Stimulated activated CD8-positive, alpha-beta memory T cell treated with anti-CD3 and anti-CD28 coated beads, Interleukin-15, amount 100 ng/mL, for 1 hour (primary cell): ENCODE measurements around the gene TWIST2.

Experiments used
- DNase-seq: peaks from one replicate; pipeline ENCODE4 v3.0.0-alpha.2; 2020; ENCODE audit warnings: low read depth

TWIST2 gene

GRCh38 chr2:238921259-238921658 is 73.4 kb downstream of the TWIST2 start:
- no peak for DNase-seq

- no peak for DNase-seq
Observed at GRCh38 chr2:238921681-238922319, 73.9 kb downstream of the TWIST2 start.

GRCh38 chr2:238922435-238922834 is 74.5 kb downstream of the TWIST2 start:
- DNase-seq: no peak

- DNase-seq: no peak
Observed at GRCh38 chr2:238924032-238924431, 76.1 kb downstream of the TWIST2 start.

- no peak for DNase-seq
Observed at GRCh38 chr2:238924796-238925195, 76.9 kb downstream of the TWIST2 start.

- no peak for DNase-seq
Observed at GRCh38 chr2:238925281-238925680, 77.4 kb downstream of the TWIST2 start.

- no peak for DNase-seq
Observed at GRCh38 chr2:238925816-238926521, 78.1 kb downstream of the TWIST2 start.

- DNase-seq: no peak
Observed at GRCh38 chr2:238926761-238927611, 79.1 kb downstream of the TWIST2 start.

- no peak for DNase-seq
Observed at GRCh38 chr2:238927746-238928519, 80.0 kb downstream of the TWIST2 start.

GRCh38 chr2:238928520-238929241 is 80.8 kb downstream of the TWIST2 start:
- no peak for DNase-seq

- no peak for DNase-seq
Observed at GRCh38 chr2:238929242-238930081, 81.6 kb downstream of the TWIST2 start.

GRCh38 chr2:238930216-238930615 is 82.3 kb downstream of the TWIST2 start:
- no peak for DNase-seq

- no peak for DNase-seq
Observed at GRCh38 chr2:238936162-238937052, 88.5 kb downstream of the TWIST2 start.

GRCh38 chr2:238938003-238938400 is 90.1 kb downstream of the TWIST2 start:
- no peak for DNase-seq

GRCh38 chr2:238938401-238939055 is 90.6 kb downstream of the TWIST2 start:
- no peak for DNase-seq

GRCh38 chr2:238939074-238939473 is 91.2 kb downstream of the TWIST2 start:
- no peak for DNase-seq

- DNase-seq: no peak
Observed at GRCh38 chr2:238939521-238940403, 91.9 kb downstream of the TWIST2 start.

GRCh38 chr2:238940806-238941205 is 92.9 kb downstream of the TWIST2 start:
- DNase-seq: no peak
